Suprapubic skin (tissue), 3 donors: ENCODE results near the gene CACNB4.

Experiments
- EP300 ChIP-seq: sonication (generic); formaldehyde crosslinking; IDR thresholded peaks from one replicate; pipeline ENCODE4 v1.6.1; 2017; ENCODE audit warnings: antibody characterized with exemption
- POLR2A ChIP-seq, 2 donors: fragments of 450-650 bp; IDR thresholded peaks; one replicate each; pipeline ENCODE4 v1.6.1; 2017; ENCODE audit warnings: antibody characterized with exemption in 2 of 2, mild to moderate bottlenecking in 2 of 2, moderate library complexity in 2 of 2
- TF ChIP-seq, protein P1 (sequence below), 2 donors: fragments of 200-600 bp in 1 of 2; fragments of 450-650 bp in 1 of 2; sonication (generic) in 1 of 2; IDR thresholded peaks; one replicate each; pipeline ENCODE4 v1.5.1; 2016 to 2019; ENCODE audit warnings: antibody characterized with exemption in 2 of 2, mild to moderate bottlenecking in 1 of 2, moderate library complexity in 1 of 2

DNA sequence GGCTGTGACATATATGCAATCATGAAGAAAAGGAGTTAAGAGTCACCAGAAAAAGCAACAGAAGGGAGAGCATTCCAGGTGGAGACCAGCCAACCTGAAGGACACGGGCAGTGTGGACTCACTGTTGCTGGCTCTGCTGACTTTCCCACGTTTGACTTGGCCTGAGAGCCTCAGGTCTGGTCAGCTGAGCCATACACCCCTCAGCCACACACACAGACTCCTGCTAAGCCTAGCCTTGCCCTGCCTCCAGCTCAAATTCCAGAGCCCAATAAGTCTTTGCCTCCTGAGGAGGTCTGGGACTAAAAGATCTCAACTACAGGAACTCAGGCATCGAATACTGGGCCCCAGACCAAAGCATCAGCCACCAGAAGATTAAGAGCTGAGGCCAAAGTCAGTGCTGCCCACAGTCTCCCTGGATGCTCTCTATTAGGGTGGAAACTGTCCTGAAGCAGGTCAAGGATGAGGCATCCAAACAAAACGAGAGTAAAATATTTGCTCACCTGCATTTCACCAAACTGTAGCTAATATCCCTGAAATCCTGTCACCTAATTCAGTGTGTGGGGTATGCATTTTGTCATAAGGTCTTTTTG, 23.3 kb downstream of the CACNB4 start:
- TF ChIP-seq, protein P1, sequence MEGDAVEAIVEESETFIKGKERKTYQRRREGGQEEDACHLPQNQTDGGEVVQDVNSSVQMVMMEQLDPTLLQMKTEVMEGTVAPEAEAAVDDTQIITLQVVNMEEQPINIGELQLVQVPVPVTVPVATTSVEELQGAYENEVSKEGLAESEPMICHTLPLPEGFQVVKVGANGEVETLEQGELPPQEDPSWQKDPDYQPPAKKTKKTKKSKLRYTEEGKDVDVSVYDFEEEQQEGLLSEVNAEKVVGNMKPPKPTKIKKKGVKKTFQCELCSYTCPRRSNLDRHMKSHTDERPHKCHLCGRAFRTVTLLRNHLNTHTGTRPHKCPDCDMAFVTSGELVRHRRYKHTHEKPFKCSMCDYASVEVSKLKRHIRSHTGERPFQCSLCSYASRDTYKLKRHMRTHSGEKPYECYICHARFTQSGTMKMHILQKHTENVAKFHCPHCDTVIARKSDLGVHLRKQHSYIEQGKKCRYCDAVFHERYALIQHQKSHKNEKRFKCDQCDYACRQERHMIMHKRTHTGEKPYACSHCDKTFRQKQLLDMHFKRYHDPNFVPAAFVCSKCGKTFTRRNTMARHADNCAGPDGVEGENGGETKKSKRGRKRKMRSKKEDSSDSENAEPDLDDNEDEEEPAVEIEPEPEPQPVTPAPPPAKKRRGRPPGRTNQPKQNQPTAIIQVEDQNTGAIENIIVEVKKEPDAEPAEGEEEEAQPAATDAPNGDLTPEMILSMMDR (IDR thresholded peaks at IDR 0.05): no peak
- TF ChIP-seq POLR2A (IDR thresholded peaks at IDR 0.05): no peak
- TF ChIP-seq EP300: no peak
